ENCODE data around the gene DISP3. TPM values are rescaled to one million over a fixed set of nuclear protein-coding genes. Genes with fewer than 3 reads are reported as not detected.

The DISP3 gene
- total and polyA plus RNA-seq, 2 of the 13 experiments (the other 11 are each of a cell fraction or from before 2014, with no cell fraction given) = 0.08 to 0.13 TPM

DNA sequence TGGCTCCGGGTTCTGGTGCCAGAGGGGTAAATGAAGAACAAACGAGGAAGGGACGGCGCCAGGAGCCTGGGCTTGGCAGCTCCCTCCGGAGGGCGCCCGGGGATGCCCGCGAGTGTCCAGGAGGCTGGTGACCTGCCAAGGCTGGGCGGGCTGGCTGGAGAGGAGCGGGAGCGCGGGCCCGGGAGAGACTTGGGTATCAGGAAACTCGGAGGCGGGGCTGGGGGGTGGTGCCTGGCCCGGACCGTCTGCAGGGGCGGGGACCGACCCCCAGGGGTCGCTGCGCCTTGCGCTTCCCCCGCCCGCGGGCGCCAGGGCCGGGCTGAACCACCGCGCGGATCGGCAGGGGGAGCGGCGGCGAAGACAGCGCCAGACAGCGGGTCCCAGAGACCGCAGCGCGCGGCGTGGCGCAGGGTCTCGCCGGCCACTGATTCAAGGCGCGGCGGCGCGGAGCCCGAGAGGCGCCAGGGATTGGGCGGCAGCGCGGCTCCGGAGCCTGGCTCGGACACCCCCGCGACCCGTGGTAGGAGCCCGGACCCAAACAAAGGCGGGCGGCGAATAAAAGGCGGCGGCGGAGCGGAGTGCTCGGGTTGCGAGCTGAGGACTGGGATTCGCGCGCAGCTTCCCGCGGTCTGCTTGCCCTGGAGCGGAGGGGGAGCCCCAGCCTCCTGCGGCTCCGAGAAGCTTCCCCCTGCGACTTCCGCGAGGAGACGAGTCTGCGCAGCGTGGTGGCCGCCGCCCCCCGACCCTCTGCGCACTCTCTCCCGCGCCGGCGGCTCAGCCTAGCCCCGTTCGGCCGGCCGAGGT, at the start of gene DISP3 (continued):
- TF ChIP-seq UBTF (CRISPR knock-in tag; IDR thresholded peaks at IDR 0.05) = no peak; the same call in 1 of the 2 replicates
- no peak for TF ChIP-seq KMT2A (CRISPR knock-in tag; IDR thresholded peaks at IDR 0.05)
- TF ChIP-seq, protein P1, sequence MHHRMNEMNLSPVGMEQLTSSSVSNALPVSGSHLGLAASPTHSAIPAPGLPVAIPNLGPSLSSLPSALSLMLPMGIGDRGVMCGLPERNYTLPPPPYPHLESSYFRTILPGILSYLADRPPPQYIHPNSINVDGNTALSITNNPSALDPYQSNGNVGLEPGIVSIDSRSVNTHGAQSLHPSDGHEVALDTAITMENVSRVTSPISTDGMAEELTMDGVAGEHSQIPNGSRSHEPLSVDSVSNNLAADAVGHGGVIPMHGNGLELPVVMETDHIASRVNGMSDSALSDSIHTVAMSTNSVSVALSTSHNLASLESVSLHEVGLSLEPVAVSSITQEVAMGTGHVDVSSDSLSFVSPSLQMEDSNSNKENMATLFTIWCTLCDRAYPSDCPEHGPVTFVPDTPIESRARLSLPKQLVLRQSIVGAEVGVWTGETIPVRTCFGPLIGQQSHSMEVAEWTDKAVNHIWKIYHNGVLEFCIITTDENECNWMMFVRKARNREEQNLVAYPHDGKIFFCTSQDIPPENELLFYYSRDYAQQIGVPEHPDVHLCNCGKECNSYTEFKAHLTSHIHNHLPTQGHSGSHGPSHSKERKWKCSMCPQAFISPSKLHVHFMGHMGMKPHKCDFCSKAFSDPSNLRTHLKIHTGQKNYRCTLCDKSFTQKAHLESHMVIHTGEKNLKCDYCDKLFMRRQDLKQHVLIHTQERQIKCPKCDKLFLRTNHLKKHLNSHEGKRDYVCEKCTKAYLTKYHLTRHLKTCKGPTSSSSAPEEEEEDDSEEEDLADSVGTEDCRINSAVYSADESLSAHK (CRISPR knock-in tag; IDR thresholded peaks at IDR 0.05; ENCODE audit: borderline replicate concordance) = no peak
- no peak for TF ChIP-seq ZFP36 (IDR thresholded peaks at IDR 0.05; ENCODE audit: borderline replicate concordance, low read depth, low read length, partially characterized antibody)
- TF ChIP-seq NR2F2 (IDR thresholded peaks at IDR 0.05; ENCODE audit: borderline replicate concordance, low read depth) = no peak
- no peak for TF ChIP-seq ZNF513 (CRISPR knock-in tag; conservative IDR thresholded peaks at IDR 0.05)
- TF ChIP-seq, protein P2, sequence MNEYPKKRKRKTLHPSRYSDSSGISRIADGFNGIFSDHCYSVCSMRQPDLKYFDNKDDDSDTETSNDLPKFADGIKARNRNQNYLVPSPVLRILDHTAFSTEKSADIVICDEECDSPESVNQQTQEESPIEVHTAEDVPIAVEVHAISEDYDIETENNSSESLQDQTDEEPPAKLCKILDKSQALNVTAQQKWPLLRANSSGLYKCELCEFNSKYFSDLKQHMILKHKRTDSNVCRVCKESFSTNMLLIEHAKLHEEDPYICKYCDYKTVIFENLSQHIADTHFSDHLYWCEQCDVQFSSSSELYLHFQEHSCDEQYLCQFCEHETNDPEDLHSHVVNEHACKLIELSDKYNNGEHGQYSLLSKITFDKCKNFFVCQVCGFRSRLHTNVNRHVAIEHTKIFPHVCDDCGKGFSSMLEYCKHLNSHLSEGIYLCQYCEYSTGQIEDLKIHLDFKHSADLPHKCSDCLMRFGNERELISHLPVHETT (CRISPR knock-in tag; conservative IDR thresholded peaks at IDR 0.05) = no peak
- no peak for TF ChIP-seq RBM39 (IDR thresholded peaks at IDR 0.05; ENCODE audit: low read depth, low read length, poor library complexity, severe bottlenecking)
- TF ChIP-seq ZNF547 (CRISPR knock-in tag; IDR thresholded peaks at IDR 0.05) = peak; percentile 78
- TF ChIP-seq DPF2 (CRISPR knock-in tag; IDR thresholded peaks at IDR 0.05; ENCODE audit: borderline replicate concordance, low read depth) = no peak
- no peak for TF ChIP-seq PHF5A (CRISPR knock-in tag; IDR thresholded peaks at IDR 0.05; ENCODE audit: low read depth, unreplicated experiment)
- no peak for TF ChIP-seq ZNF570 (CRISPR knock-in tag; IDR thresholded peaks at IDR 0.05; ENCODE audit: borderline replicate concordance)
- no peak for TF ChIP-seq ZBTB39 (CRISPR knock-in tag; IDR thresholded peaks at IDR 0.05)
- TF ChIP-seq ZNF329 (CRISPR knock-in tag; IDR thresholded peaks at IDR 0.05; ENCODE audit: low read depth) = no peak
- TF ChIP-seq ZNF460 (CRISPR knock-in tag; IDR thresholded peaks at IDR 0.05; ENCODE audit: borderline replicate concordance) = no peak
- 0 out of 2 replicates have a peak, but pooled peaks have one; percentile 45 for TF ChIP-seq ZNF543 (CRISPR knock-in tag; IDR thresholded peaks at IDR 0.05)
- no peak for TF ChIP-seq ZBTB3 (CRISPR knock-in tag; IDR thresholded peaks at IDR 0.05; ENCODE audit: borderline replicate concordance, low read depth)
- peak; percentile 71 for TF ChIP-seq RNF2 (conservative IDR thresholded peaks at IDR 0.05; ENCODE audit: low read depth)
- TF ChIP-seq ZNF451 (CRISPR knock-in tag; IDR thresholded peaks at IDR 0.05) = no peak

Measured in HepG2 (cell line).